CD4-positive, alpha-beta T cell treated with Interleukin-15 for 4 hours (primary cell): ENCODE measurements around the gene FBN3.
"Not testable (repeated sequence)": the region's sequence is repeated elsewhere in the genome, so short reads cannot be mapped to it uniquely, and the experiment has no call there.

Source experiments
- DNase-seq: peaks from one replicate; pipeline ENCODE4 v3.0.0-alpha.2; 2020; ENCODE audit warnings: low spot score

The FBN3 gene

DNA sequence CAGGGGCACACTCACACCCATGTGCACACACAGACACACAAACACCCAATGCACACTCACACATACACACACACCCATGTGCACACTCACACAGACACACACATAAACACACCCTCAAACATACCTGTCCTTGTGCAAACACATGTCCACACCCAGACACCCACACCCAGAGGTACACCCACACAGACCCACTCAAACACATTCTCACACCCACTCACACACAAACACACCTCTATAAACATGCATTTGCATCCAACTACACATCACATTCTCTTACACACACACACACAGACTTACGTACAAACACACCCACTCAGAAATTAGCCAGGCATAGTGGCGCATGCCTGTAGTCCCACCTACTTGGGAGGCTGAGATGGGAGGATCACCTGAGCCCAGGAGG is 31.4 kb downstream of the FBN3 start:
- no peak for DNase-seq

DNA sequence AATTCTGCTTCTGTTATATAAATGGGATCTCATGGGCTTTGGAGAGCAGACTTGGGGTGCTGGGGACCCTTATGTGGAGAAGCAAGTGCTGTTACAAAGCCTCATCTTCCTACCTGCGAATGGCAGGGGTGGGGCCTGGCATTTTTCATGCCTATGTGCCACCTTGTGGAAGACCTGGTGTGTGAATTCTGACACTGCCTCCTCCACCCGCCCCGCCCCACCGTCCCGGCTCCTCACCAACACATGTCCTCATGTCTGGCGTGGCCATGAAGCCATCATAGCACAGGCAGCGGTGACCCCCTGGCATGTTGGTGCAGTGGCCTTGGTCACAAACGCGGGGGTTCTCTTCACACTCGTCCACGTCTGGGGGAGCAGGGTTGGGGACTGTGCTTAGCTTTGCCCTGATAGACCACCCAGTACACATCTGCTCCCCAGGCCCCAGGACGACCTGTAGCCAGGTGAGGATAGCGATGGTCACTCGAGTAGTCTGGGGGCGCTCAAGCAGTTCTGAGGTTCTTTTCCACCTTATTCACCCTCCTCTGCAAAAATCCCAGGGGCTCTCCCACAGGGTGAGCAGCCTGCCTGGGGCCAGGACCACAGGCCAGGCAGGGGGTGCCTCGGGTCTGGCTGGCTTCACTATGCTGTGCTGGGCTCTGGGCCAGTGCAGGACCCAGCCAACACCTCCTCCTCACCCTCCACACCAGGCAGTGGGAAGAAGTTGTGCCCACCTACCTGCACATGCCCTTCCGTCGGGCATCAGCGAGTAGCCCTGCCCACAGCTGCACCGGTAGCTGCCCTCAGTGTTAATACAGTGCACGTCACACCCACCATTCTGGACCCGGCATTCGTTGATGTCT is 32.7 kb downstream of the FBN3 start:
- DNase-seq, result no peak

GRCh38 chr19:8115805-8116396 is 33.5 kb downstream of the FBN3 start:
- no peak for DNase-seq

GRCh38 chr19:8113017-8113416 is 36.4 kb downstream of the FBN3 start:
- DNase-seq, result no peak

DNA sequence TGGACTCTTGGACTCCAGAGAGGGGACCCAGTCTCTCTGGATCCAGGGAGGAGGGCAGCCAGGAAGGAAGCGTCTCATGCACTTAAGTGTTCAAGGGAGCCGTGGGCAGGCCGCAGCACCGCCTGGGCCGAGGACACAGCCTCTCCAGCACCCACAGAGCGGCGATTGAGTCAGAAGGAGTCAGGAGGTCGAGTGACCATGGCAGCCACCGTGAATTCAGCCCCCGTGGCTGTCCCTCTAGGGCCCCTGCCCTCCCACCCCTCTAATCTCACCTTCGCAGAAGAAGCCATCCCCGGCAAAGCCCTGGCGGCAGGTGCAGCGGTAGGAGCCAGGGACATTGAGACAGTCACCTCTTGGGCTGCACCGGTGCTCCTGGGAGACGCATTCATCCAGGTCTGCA is 38.0 kb downstream of the FBN3 start:
- no peak for DNase-seq

GRCh38 chr19:8110931-8111330 is 38.5 kb downstream of the FBN3 start:
- no peak for DNase-seq

DNA sequence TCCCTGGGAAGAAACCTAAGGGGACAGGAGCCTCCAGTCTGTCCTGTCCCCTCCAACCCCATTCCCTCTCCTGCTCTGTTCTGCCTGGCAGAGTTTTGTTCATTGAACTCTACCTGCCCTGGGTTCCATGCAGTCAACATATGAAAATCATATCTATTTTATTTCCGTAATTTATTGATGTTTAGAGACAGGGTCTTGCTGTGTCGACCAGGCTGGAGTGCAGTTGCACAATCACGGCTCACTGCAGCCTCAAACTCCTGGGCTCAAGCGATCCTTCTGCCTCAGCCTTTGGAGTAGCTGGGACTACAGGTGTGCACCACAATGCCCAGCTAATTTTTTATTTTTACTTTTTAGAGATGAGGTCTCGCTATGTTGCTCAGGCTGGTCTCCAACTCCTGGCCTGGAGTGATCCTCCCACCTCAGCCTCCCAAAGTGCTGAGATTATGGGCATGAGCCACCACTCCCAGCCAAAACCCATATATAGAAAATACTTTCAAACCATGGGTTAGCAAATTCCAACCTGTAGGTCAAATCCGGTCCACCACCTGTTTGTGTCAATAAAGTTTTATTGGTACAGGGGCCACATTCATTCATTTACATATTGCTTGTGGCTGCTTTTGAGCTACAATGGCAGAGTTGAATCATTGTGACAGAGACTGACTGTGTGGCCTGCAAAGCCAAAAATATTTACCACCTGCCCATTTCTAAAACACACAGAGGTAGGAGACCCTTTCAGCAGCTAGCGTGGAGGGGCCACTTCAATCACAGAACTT is 39.3 kb downstream of the FBN3 start:
- no peak for DNase-seq

GRCh38 chr19:8109455-8109854 is 39.9 kb downstream of the FBN3 start:
- no peak for DNase-seq

GRCh38 chr19:8108560-8109445 is 40.6 kb downstream of the FBN3 start:
- DNase-seq, result no peak

GRCh38 chr19:8107301-8107903 is 42.0 kb downstream of the FBN3 start:
- DNase-seq, result no peak

DNA sequence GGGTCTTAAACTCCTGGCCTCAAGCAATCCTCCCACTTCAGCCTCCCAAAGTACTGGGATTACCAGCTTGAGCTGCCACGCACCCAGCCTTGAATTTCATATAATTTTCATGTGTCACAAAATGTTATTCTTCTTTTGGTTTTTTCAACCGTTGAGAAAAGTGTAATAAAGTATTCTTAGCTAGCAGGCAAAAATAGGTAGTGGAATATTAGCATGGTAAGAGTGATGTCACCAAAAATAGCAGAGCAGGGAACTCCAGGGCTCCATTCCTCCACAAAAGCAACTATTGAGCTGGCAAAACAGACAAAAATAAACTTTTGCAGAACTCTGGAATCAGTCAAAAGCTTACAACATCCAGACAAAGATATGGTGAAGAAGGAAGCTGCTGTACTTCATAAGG is 43.9 kb downstream of the FBN3 start:
- DNase-seq, result no peak

DNA sequence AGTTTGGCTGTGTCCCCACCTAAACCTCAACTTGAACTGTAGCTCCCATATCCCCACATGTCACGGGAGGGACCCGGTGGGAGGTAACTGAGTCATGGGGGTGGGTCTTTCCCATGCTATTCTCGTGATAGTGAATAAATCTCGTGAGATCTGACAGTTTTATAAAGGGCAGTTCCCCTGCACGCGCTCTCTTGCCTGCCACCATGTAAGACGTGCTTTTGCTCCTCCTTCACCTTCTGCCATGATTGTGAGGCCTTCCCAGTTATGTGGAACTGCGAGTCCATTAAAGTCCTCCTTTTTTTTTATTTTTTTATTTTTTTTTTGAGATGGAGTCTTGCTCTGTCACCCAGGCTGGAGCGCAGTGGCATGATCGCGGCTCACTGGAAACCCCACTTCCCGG is 47.5 kb downstream of the FBN3 start:
- not testable (repeated sequence) for DNase-seq

GRCh38 chr19:8101311-8101710 is 48.1 kb downstream of the FBN3 start:
- DNase-seq, result no peak

DNA sequence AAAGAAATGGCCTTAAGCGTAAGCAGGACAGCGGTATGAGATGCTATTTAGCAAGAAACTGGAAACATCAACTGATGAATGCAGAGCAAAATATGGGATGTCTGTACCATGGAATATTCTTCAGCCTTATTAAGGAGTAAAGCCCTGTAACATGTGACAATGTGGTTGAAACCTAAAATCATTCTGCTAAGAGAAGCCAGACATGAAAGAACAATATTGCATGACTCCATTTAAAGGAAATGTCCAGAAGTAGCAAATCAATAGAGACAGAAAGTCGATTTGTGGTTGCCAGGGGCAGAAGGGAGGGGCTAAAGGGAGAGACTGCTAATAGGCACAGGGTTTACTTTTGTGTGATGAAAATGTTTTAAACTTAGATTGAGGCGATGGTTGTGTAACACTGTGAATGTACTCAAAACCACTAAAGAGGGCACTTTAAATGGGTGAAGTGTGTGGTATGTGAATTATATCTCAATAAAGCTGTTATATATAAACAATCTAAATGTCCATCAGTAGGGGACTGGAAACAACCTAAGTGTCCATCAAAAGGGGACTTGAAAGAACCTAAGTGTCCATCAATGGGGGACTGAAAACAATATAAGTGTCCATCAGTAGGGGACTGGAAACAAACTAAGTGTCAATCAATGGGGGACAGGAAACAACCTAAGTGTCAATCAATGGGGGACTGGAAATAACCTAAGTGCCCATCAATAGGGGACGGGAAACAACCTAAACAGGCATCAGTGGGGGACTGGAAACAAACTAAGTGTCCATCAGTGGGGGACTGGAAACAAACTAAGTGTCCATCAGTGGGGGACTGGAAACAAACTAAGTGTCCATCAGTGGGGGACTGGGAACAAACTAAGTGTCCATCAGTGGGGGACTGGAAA is 51.5 kb downstream of the FBN3 start:
- no peak for DNase-seq

- no peak for DNase-seq
Observed at GRCh38 chr19:8097198-8097597, 52.2 kb downstream of the FBN3 start.

DNA sequence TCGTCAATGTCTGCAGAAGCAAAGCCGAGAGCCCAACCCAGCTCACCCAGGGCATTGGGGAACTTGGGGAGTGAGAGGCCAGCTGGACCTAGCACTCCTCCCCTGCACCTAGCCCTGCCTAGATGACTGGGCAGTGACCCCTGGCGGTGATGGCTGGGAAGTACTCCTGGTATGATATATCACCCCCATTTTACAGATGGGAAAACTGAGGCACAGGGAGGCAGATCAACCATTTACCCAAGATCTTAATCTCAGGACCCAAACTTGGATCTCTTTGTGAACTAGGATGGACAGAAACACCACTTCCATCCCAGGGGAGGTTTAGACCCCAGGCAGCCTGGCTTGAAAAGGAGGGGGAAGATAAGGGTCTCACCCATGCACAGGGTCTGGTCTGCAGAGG is 53.3 kb downstream of the FBN3 start:
- DNase-seq, result no peak

GRCh38 chr19:8095354-8095886 is 54.0 kb downstream of the FBN3 start:
- no peak for DNase-seq

- DNase-seq, result no peak
Observed at GRCh38 chr19:8094336-8094735, 55.1 kb downstream of the FBN3 start.

GRCh38 chr19:8093740-8094139 is 55.7 kb downstream of the FBN3 start:
- no peak for DNase-seq

DNA sequence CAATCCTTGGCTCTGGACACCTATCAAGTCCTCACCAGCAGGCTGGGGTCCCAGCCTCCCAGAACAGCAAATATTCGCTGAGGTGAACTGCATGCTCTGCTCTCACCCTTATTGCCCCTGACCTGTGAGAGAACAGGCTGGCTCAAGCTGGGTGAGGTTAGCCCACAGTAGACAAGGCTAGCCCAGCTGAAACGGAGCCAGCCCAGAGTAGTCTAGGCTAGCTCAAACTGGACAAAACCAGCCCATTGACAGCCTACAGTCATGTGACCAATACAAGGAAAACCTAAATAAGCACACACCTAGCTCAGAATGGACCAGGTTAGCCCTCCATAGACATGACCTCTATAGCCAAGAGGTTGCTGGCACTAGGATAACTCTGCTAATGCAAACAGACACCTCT is 58.4 kb downstream of the FBN3 start:
- DNase-seq, result no peak
